GM19372 (cell line): Measurements from ENCODE around the gene NYAP2.

Experiments used
- ATAC-seq: cut with Tn5 transposase; IDR thresholded peaks from one replicate; pipeline ENCODE4 v1.9.1; 2021; ENCODE audit warnings: mild to moderate bottlenecking, low read depth, moderate library complexity; ENCODE audit not compliant: unreplicated experiment

The NYAP2 gene

DNA sequence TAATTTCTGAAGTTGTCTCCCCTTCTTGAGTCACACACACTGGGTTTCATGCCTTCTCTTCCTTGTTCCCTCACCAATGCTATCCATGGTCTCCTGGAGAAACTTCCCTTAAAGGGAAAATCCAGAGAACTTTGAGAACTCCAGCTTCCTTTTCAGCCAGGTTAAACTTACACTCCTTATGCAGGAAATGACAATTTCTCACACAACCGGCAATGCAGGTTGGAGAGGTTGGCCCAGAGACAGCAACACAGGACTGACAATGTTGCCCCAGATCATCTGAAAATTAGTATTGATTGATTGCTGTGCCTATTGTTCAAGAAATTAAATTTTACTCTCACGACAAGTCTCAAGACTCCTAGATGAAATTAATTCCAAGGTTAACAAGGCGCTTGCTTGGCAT, 292.2 kb downstream of the NYAP2 start:
- no peak for ATAC-seq

- no peak for ATAC-seq
Measured at GRCh38 chr2:225693259-225693658, 293.7 kb downstream of the NYAP2 start.

- no peak for ATAC-seq
Measured at GRCh38 chr2:225694664-225695063, 295.2 kb downstream of the NYAP2 start.

DNA sequence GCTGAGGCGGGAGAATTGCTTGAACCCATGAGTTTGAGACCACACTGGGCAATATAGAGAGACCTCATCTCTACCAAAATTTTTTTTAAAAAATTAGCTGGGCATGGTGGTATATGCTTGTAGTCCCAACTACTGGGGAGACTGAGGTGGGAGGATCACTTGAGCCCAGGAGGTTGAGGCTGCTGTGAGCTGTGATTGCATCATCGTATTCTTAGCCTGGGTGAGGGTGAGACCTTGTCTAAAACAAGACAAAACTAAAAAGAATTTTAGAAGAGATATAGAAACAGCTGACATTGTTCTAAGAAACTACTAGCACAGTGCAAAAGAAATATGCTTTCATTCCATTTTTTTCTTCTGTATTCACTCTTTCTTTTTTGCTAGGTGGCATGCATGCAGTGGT, 298.4 kb downstream of the NYAP2 start:
- no peak for ATAC-seq
